CD8-positive, alpha-beta memory T cell (primary cell): Measurements from ENCODE around the gene GTF2H1. TPM values are rescaled to one million over a fixed set of nuclear protein-coding genes. Genes with fewer than 3 reads are reported as not detected.
"Not testable (repeated sequence)": the region's sequence is repeated elsewhere in the genome, so short reads cannot be mapped to it uniquely, and the experiment has no call there.

Experiments used
- CTCF ChIA-PET: fragments of 350-600 bp; sonication (Branson Sonifier 250); formaldehyde crosslinking; loops from one replicate; lab custom pipeline; 2021; ENCODE audit warnings: antibody characterized with exemption; lab: Charles Lee
- POLR2A ChIA-PET: fragments of 350-600 bp; sonication (Branson Sonifier 250); formaldehyde crosslinking; loops from one replicate; lab custom pipeline; 2021; ENCODE audit warnings: antibody characterized with exemption; lab: Charles Lee
- DNase-seq, 5 donors: peaks; one replicate each; pipeline versions ENCODE4 v3.0.0 to v3.0.0-alpha.2; 2020 to 2022; ENCODE audit warnings: mixed read lengths in 1 of 5
- H3K27ac ChIP-seq: one replicate; pipeline ENCODE4 v1.7.0; 2013; ENCODE audit warnings: low read depth, mild to moderate bottlenecking, low read length, moderate library complexity
- H3K27me3 ChIP-seq: 2 replicates; pipeline ENCODE4 v1.7.0; 2013; ENCODE audit warnings: low read length, mild to moderate bottlenecking; ENCODE audit not compliant: insufficient read depth, poor library complexity, severe bottlenecking
- H3K36me3 ChIP-seq: 2 replicates; pipeline ENCODE4 v1.7.0; 2013; ENCODE audit warnings: mild to moderate bottlenecking, low read length, moderate library complexity; ENCODE audit not compliant: insufficient read depth
- H3K4me1 ChIP-seq: 2 replicates; pipeline ENCODE4 v1.7.0; 2013; ENCODE audit warnings: mild to moderate bottlenecking, low read length, moderate library complexity; ENCODE audit not compliant: insufficient read depth
- H3K4me3 ChIP-seq: 2 replicates; pipeline ENCODE4 v1.7.0; 2013; ENCODE audit warnings: mild to moderate bottlenecking, low read length
- H3K9me3 ChIP-seq: 2 replicates; pipeline ENCODE4 v1.7.0; 2013; ENCODE audit warnings: mild to moderate bottlenecking, low read length
- H3K27ac Mint-ChIP-seq, 8 donors: one replicate each; pipeline ENCODE4 v1.8.0; 2020 to 2021; ENCODE audit warnings: mixed read lengths in 8 of 8, mild to moderate bottlenecking in 6 of 8, inconsistent platforms in 3 of 8, moderate library complexity in 3 of 8
- H3K27me3 Mint-ChIP-seq, 2 donors: one replicate each; pipeline ENCODE4 v1.8.0; 2020 to 2021; ENCODE audit warnings: mixed read lengths in 2 of 2, mild to moderate bottlenecking in 1 of 2, moderate library complexity in 1 of 2
- H3K36me3 Mint-ChIP-seq, 3 donors: one replicate each; pipeline ENCODE4 v1.8.0; 2020 to 2021; ENCODE audit warnings: mixed read lengths in 3 of 3, inconsistent platforms in 1 of 3, mild to moderate bottlenecking in 1 of 3
- H3K4me1 Mint-ChIP-seq, 3 donors: one replicate each; pipeline ENCODE4 v1.8.0; 2020 to 2021; ENCODE audit warnings: mixed read lengths in 3 of 3, inconsistent platforms in 1 of 3, mild to moderate bottlenecking in 1 of 3
- H3K4me3 Mint-ChIP-seq, 7 donors: one replicate each; pipeline ENCODE4 v1.8.0; 2020 to 2021; ENCODE audit warnings: mixed read lengths in 7 of 7, mild to moderate bottlenecking in 6 of 7, moderate library complexity in 4 of 7, inconsistent platforms in 2 of 7
- H3K9me3 Mint-ChIP-seq, 5 donors: one replicate each; pipeline ENCODE4 v1.8.0; 2020 to 2022; ENCODE audit warnings: mixed read lengths in 5 of 5, mild to moderate bottlenecking in 3 of 5, moderate library complexity in 2 of 5, inconsistent platforms in 1 of 5
- polyA plus RNA-seq: library from polyadenylated mRNA; unstranded; fragments of 300-500 nt; fragmentation: Illumina TruSeq; gene quantifications from one replicate; pipeline ENCODE4 v1.2.3, GENCODE V29; 2021
- total RNA-seq, 2 experiments: library from RNA; stranded (reverse); gene quantifications; one replicate each; pipeline ENCODE4 v1.2.3, GENCODE V29; 2021

Gene GTF2H1
- total and polyA plus RNA-seq, 3 experiments from 2014 or later, result 37.4 to 62.0 (median 60.3) TPM

DNA sequence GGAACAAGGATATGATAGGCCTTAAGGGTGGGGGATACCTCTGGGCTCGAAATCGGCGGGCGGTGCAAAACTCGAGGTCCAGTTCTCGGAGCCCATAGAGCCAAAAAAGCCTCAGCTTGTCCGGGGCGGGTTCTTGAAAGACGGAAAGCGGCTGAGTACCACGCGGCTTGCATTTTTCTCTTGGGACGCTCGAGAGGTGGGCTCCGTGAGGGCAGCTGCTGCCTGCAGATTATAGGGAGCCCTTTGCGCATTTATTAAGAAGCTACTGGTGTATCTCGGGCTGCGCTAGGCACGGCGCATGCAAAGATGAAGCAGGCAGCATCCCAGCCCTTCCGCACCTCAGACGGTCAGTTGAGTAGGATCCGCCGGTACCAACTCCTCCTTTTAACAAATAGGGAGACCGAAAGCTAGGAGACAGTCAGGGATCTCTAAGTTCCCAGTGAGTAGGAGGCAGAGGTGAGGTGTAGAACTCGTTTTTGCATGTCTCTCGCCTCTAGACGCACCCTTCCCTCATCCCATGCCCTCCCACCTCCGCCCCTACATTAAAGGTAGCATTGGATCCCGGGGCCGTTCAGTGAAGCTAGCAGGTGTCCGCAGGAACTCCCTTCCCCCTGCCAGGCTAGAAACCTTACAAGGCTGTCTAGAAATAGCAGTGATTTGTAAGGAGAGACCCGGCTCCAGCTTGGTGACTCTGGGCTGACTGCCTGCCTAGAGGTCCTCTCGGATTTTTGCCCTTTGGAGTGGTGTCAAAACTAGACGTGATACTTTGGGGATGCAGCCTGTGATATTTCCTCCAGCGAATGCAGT lies 72.8 kb downstream of the GTF2H1 start:
- DNase-seq, result peak in 1 of 5 donors; percentile 51
- H3K27me3 ChIP-seq, result no peaks in the 10 kb centered on the region
- H3K27ac Mint-ChIP-seq, result peak overlapping the region; percentile 89 to 100 (median 98)
- ChIA-PET CTCF (interaction anchor here (0.9 to 4.0 kb wide), 12 partner anchors 11 to 327 kb away, joined by 3 to 37 read pairs (median 4); partner anchors contain the start of genes GTF2H1, HPS5 and TSG101), POLR2A (interaction anchor here (0.7 to 3.5 kb wide), 9 partner anchors 11 to 1657 kb away, joined by 3 to 48 read pairs (median 4); partner anchors contain the start of genes C11orf58, GTF2H1, HPS5 and TSG101)
- peak overlapping the region; percentile 89 for H3K27ac ChIP-seq
- H3K27me3 Mint-ChIP-seq, result peaks cover 0 to 12% of the 10 kb centered on the region in 2 donors
- peak overlapping the region; percentile 97 to 99 (median 98) for H3K4me3 Mint-ChIP-seq
- H3K4me1 ChIP-seq, result peaks cover 22% of the 10 kb centered on the region
- peak overlapping the region; percentile 91 for H3K4me3 ChIP-seq
- H3K4me1 Mint-ChIP-seq, result peaks cover 30 to 52% (median 45%) of the 10 kb centered on the region in 3 donors
- peaks cover 12 to 56% (median 14%) of the 10 kb centered on the region in 3 donors for H3K36me3 Mint-ChIP-seq
- peaks cover 32% of the 10 kb centered on the region for H3K36me3 ChIP-seq
- H3K9me3 Mint-ChIP-seq, result peaks cover 0 to 2% (median 0%) of the 10 kb centered on the region in 5 donors
- no peaks in the 10 kb centered on the region for H3K9me3 ChIP-seq

DNA sequence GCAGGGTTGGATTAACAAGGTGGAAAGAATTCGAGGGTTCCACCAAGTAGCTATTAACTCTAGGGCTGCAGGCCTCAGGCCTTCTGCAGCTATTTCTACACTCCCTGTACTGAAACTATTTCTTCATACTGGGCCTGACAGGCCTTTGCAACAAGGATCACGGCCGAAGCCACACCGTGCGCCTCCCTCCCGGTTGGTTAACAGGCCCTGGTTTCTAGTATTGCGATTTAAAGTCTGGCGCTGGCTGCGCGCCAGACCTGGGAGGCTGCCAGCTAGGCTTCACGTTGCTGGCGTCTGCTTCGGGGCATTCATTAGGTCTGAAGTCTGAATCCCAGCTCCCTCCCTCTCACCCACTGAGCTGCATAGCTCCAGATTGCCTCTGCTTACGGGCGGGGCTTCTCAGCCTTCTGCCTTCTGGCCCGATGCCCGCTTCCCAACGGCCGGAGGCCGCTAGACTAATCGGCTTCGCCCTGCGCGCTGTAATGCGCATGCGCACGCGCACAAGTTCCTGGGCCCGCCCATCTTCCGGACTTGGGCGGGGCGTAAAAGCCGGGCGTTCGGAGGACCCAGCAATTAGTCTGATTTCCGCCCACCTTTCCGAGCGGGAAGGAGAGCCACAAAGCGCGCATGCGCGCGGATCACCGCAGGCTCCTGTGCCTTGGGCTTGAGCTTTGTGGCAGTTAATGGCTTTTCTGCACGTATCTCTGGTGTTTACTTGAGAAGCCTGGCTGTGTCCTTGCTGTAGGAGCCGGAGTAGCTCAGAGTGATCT lies 73.6 kb downstream of the GTF2H1 start:
- peak; percentile 88 to 97 (median 96) for DNase-seq
- Histone ChIP-seq H3K27ac (peak overlapping the region; percentile 89), H3K4me3 (peak overlapping the region; percentile 91), H3K9me3 (no peaks in the 10 kb centered on the region), H3K4me1 (peaks cover 22% of the 10 kb centered on the region), H3K27me3 (no peaks in the 10 kb centered on the region), H3K36me3 (peaks cover 39% of the 10 kb centered on the region)
- H3K27me3 Mint-ChIP-seq, result peaks cover 0 to 12% of the 10 kb centered on the region in 2 donors
- peaks cover 12 to 63% (median 21%) of the 10 kb centered on the region in 3 donors for H3K36me3 Mint-ChIP-seq
- H3K27ac Mint-ChIP-seq, result peak overlapping the region; percentile 89 to 100 (median 98)
- ChIA-PET CTCF (interaction anchor here (0.9 to 4.0 kb wide), 8 partner anchors 12 to 326 kb away, joined by 3 to 37 read pairs (median 6); partner anchors contain the start of genes GTF2H1, HPS5 and TSG101), POLR2A (interaction anchor here (0.6 to 3.5 kb wide), 13 partner anchors 12 to 1657 kb away, joined by 3 to 48 read pairs (median 4); partner anchors contain the start of genes C11orf58, GTF2H1, HPS5 and TSG101)
- peaks cover 33 to 56% (median 45%) of the 10 kb centered on the region in 3 donors for H3K4me1 Mint-ChIP-seq
- H3K4me3 Mint-ChIP-seq, result peak overlapping the region; percentile 97 to 99 (median 98)
- H3K9me3 Mint-ChIP-seq, result peaks cover 0 to 2% (median 0%) of the 10 kb centered on the region in 5 donors

DNA sequence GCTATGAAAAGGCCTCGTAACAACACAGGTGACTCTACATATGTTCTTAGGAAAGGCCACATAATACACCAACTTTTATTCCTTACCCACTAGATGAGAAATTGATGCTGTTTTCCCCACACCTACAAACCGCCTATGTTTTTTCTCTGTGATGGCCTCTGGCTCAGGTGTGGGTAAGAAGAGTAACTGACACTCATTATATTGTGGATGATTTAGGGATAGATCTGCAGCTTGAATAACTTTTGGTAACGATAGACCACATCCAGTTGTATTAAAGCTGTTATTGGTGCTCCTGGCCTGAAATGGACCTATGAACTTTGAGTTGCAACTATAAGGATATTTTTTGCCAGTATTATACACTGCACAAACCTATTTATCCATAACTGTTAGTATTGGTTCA lies 75.6 kb downstream of the GTF2H1 start:
- Histone ChIP-seq H3K27ac (no peak overlapping the region), H3K36me3 (peaks cover 49% of the 10 kb centered on the region), H3K4me1 (peaks cover 19% of the 10 kb centered on the region), H3K9me3 (no peaks in the 10 kb centered on the region), H3K4me3 (no peak overlapping the region), H3K27me3 (no peaks in the 10 kb centered on the region)
- Mint-ChIP-seq H3K4me1 (peaks cover 32 to 48% (median 37%) of the 10 kb centered on the region in 3 donors), H3K4me3 (peak overlapping the region in 2 of 7 donors; percentile 24 to 47), H3K9me3 (peaks cover 0 to 2% (median 0%) of the 10 kb centered on the region in 5 donors), H3K27me3 (peaks cover 0 to 12% of the 10 kb centered on the region in 2 donors), H3K36me3 (peaks cover 17 to 78% (median 24%) of the 10 kb centered on the region in 3 donors), H3K27ac (peak overlapping the region in 6 of 8 donors; percentile 11 to 83 (median 62))
- no peak for DNase-seq
- CTCF ChIA-PET, result no interaction called here
- POLR2A ChIA-PET, result interaction anchor here (0.7 kb wide), 1 partner anchor 192 kb away, joined by 4 read pairs; no protein-coding TSS in a partner anchor

DNA sequence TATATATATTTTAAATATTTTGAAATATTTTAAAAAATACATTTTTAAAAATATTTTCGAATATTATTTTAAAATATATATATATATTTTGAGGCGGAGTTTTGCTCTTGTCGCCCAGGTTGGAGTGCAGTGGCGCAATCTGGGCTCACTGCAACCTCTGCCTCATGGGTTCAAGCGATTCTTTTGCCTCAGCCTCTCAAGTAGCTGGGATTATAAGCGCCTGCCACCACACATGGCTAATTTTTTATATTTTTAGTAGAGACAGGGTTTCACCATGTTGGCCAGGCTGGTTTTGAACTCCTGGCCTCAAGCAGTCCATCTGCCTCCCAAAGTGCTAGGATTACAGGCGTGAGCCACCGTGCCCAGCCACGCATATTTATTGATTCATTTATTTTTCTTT lies 78.7 kb downstream of the GTF2H1 start:
- Histone ChIP-seq H3K4me1 (peaks cover 12% of the 10 kb centered on the region), H3K36me3 (peaks cover 71% of the 10 kb centered on the region)
- H3K4me3 ChIP-seq, H3K27me3 Mint-ChIP-seq, CTCF ChIA-PET, H3K27me3 ChIP-seq, H3K9me3 Mint-ChIP-seq, H3K9me3 ChIP-seq, H3K27ac ChIP-seq, DNase-seq: not testable (repeated sequence)
- POLR2A ChIA-PET, result interaction anchor here (0.7 kb wide), 1 partner anchor 79 kb away, joined by 5 read pairs; the partner anchor contains the start of gene HPS5
- peak overlapping the region in 1 of 7 donors; percentile 4 for H3K4me3 Mint-ChIP-seq
- H3K4me1 Mint-ChIP-seq, result peaks cover 19 to 36% (median 27%) of the 10 kb centered on the region in 3 donors
- H3K27ac Mint-ChIP-seq, result peak overlapping the region in 2 of 8 donors; percentile 21 to 85
- H3K36me3 Mint-ChIP-seq, result peaks cover 23 to 84% (median 30%) of the 10 kb centered on the region in 3 donors

DNA sequence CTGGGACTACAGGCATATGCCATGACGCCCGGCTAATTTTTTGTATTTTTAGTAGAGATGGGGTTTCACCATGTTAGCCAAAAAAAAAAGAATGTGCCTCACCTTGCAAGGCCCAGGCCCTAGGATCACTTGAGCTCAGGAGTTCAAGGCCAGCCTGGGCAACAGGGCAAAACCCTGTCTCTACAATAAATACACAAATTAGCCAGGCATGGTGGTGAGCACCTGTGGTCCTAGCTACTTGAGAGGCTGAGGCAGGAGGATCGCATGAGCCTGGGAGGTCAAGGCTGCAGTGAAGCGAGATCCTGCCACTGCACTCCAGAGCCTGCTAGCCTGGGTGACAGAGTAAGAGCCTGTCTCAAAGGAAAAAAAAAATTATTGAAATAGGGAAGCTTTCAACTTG lies 81.7 kb downstream of the GTF2H1 start:
- Mint-ChIP-seq H3K9me3 (no peaks in the 10 kb centered on the region), H3K36me3 (peaks cover 22 to 80% (median 23%) of the 10 kb centered on the region in 3 donors), H3K4me3 (no peak overlapping the region), H3K27me3 (no peaks in the 10 kb centered on the region), H3K27ac (no peak overlapping the region), H3K4me1 (peaks cover 2 to 15% (median 6%) of the 10 kb centered on the region in 3 donors)
- Histone ChIP-seq H3K27me3 (no peaks in the 10 kb centered on the region), H3K27ac (no peak overlapping the region), H3K4me1 (no peaks in the 10 kb centered on the region), H3K9me3 (no peaks in the 10 kb centered on the region), H3K36me3 (peaks cover 55% of the 10 kb centered on the region), H3K4me3 (no peak overlapping the region)
- CTCF ChIA-PET, result no interaction called here
- POLR2A ChIA-PET, result no interaction called here
- DNase-seq, result no peak

DNA sequence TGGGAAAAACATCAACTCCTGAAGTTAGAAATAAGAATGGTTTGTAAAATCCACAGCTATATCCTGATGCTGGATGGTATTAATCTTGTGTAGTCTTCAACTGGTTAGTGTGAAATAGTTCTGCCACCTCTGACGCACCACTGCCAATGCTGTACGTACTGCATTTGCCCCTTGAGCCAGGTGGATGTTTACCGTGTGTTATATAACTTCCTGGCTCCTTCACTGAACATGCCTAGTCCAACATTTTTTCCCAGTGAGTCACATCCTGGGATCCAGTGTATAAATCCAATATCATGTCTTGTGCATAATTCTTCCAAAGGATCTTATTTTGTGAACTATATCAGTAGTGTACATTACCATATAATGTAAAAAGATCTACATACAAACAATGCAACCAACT lies 85.0 kb downstream of the GTF2H1 start:
- CTCF ChIA-PET, result interaction anchor here (1.2 kb wide), 1 partner anchor 13 kb away, joined by 3 read pairs; the partner anchor contains the start of gene LDHA
- H3K4me1 Mint-ChIP-seq, result peaks cover 7 to 20% (median 17%) of the 10 kb centered on the region in 3 donors
- H3K9me3 Mint-ChIP-seq, DNase-seq, H3K4me3 Mint-ChIP-seq, H3K9me3 ChIP-seq, H3K27me3 Mint-ChIP-seq, H3K4me3 ChIP-seq, H3K4me1 ChIP-seq, H3K27me3 ChIP-seq, H3K27ac ChIP-seq, POLR2A ChIA-PET: not testable (repeated sequence)
- H3K36me3 Mint-ChIP-seq, result peaks cover 15 to 52% (median 19%) of the 10 kb centered on the region in 3 donors
- H3K27ac Mint-ChIP-seq, result peak overlapping the region in 1 of 8 donors; percentile 73
- H3K36me3 ChIP-seq, result peaks cover 32% of the 10 kb centered on the region

DNA sequence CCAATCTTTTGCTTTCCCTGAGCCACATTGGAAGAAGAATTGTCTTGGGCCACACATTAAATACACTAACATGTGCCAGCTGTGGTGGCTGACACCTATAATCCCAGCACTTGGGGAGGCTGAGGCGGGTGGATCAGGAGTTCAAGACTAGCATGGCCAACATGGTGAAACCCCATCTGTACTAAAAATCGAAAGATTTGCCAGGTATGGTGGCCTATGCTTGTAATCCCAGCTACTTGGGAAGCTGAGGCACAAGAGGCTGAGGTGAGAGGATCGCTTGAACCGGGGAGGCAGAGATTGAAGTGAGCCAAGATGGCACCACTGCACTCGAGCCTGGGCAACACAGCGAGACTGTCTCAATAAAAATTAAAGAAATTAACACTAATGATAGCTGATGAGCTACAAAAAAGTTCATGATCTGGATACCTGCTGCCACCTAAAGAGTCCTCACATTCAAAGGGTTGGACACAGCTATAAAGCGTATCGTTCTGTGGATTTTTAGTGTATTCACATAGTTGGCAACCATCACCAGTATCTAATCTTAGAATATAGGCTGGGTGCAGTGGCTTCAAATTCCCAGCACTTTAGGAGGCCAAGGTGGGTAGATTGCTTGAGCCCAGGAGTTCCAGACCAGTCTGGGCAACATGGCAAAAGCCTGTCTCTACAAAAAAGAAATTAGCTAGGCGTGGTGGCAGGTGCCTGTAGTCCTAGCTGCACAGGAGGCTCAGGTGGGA lies 86.4 kb downstream of the GTF2H1 start:
- peak overlapping the region in 2 of 8 donors; percentile 31 to 76 for H3K27ac Mint-ChIP-seq
- ChIA-PET POLR2A (no interaction called here), CTCF (interaction anchor here (0.9 to 1.0 kb wide), 2 partner anchors 12 to 14 kb away, joined by 3 to 4 read pairs; partner anchors contain the start of gene LDHA)
- no peaks in the 10 kb centered on the region for H3K27me3 Mint-ChIP-seq
- Histone ChIP-seq H3K27ac (no peak overlapping the region), H3K36me3 (peaks cover 19% of the 10 kb centered on the region), H3K9me3 (no peaks in the 10 kb centered on the region), H3K27me3 (no peaks in the 10 kb centered on the region), H3K4me1 (no peaks in the 10 kb centered on the region), H3K4me3 (no peak overlapping the region)
- no peak for DNase-seq
- peaks cover 7 to 19% (median 14%) of the 10 kb centered on the region in 3 donors for H3K4me1 Mint-ChIP-seq
- peaks cover 6 to 39% (median 8%) of the 10 kb centered on the region in 3 donors for H3K36me3 Mint-ChIP-seq
- H3K4me3 Mint-ChIP-seq, result no peak overlapping the region
- H3K9me3 Mint-ChIP-seq, result no peaks in the 10 kb centered on the region
